ENCODE results near the gene OVAAL.

Gene OVAAL

GRCh38 chr1:180565121-180565871 lies 6.5 kb downstream of the OVAAL start:
- Histone ChIP-seq H3K27me3 (ENCODE audit: insufficient read depth, poor library complexity, severe bottlenecking) (no peaks in the 10 kb centered on the region), H3K27ac (replicated peaks) (no peak overlapping the region), H3K4me3 (replicated peaks; ENCODE audit: insufficient read depth, low read length) (no peak overlapping the region)
- TF ChIP-seq CTCF (IDR thresholded peaks at IDR 0.05; ENCODE audit: insufficient read depth, low read length) (no peak), SPI1 (IDR thresholded peaks at IDR 0.05; ENCODE audit: borderline replicate concordance, low read depth) (no peak), GABPA (IDR thresholded peaks at IDR 0.05; ENCODE audit: low read depth) (no peak), POLR2AphosphoS5 (IDR thresholded peaks at IDR 0.05; ENCODE audit: low read depth) (no peak), REST (IDR thresholded peaks at IDR 0.05; ENCODE audit: insufficient replicate concordance, low read depth) (no peak)
- no peak for DNase-seq (ENCODE audit: low read depth in 1 of 2, low spot score in 1 of 2)

GRCh38 chr1:180566026-180566425 lies 7.3 kb downstream of the OVAAL start:
- Histone ChIP-seq H3K4me3 (replicated peaks; ENCODE audit: insufficient read depth, low read length) (no peak overlapping the region), H3K27ac (replicated peaks) (no peak overlapping the region), H3K27me3 (ENCODE audit: insufficient read depth, poor library complexity, severe bottlenecking) (no peaks in the 10 kb centered on the region)
- no peak for TF ChIP-seq CTCF (IDR thresholded peaks at IDR 0.05; ENCODE audit: insufficient read depth, low read length)
- no peak for TF ChIP-seq POLR2AphosphoS5 (IDR thresholded peaks at IDR 0.05; ENCODE audit: low read depth)
- TF ChIP-seq GABPA (IDR thresholded peaks at IDR 0.05; ENCODE audit: low read depth): no peak
- no peak for TF ChIP-seq SPI1 (IDR thresholded peaks at IDR 0.05; ENCODE audit: borderline replicate concordance, low read depth)
- no peak for TF ChIP-seq REST (IDR thresholded peaks at IDR 0.05; ENCODE audit: insufficient replicate concordance, low read depth)
- no peak for DNase-seq (ENCODE audit: low read depth in 1 of 2, low spot score in 1 of 2)

GRCh38 chr1:180566495-180566894 lies 7.7 kb downstream of the OVAAL start:
- Histone ChIP-seq H3K27me3 (ENCODE audit: insufficient read depth, poor library complexity, severe bottlenecking) (no peaks in the 10 kb centered on the region), H3K27ac (replicated peaks) (no peak overlapping the region), H3K4me3 (replicated peaks; ENCODE audit: insufficient read depth, low read length) (no peak overlapping the region)
- no peak for DNase-seq (ENCODE audit: low read depth in 1 of 2, low spot score in 1 of 2)
- TF ChIP-seq SPI1 (IDR thresholded peaks at IDR 0.05; ENCODE audit: borderline replicate concordance, low read depth) (no peak), REST (IDR thresholded peaks at IDR 0.05; ENCODE audit: insufficient replicate concordance, low read depth) (no peak), POLR2AphosphoS5 (IDR thresholded peaks at IDR 0.05; ENCODE audit: low read depth) (no peak), GABPA (IDR thresholded peaks at IDR 0.05; ENCODE audit: low read depth) (no peak), CTCF (IDR thresholded peaks at IDR 0.05; ENCODE audit: insufficient read depth, low read length) (no peak)
